Fibroblast of lung (primary cell): Measurements from ENCODE around the gene NSRP1. TPM values are rescaled to one million over a fixed set of nuclear protein-coding genes. Genes with fewer than 3 reads are reported as not detected.

Experiments
- DNase-seq, 2 donors: peaks; one replicate each; pipeline versions ENCODE4 v3.0.0 to v3.0.0-alpha.2; 2010; ENCODE audit warnings: low read depth in 2 of 2
- H2AFZ ChIP-seq: 2 replicates; pipeline ENCODE4 v1.5.1; 2012; ENCODE audit warnings: low read length, control low read depth, inconsistent platforms
- H3K27ac ChIP-seq: 2 replicates; pipeline ENCODE4 v1.5.1; 2011; ENCODE audit warnings: low read length, control low read depth; ENCODE audit not compliant: insufficient read depth
- H3K27me3 ChIP-seq: 2 replicates; pipeline ENCODE4 v1.5.1; 2011; ENCODE audit warnings: mild to moderate bottlenecking, low read length; ENCODE audit not compliant: control insufficient read depth, insufficient read depth
- H3K36me3 ChIP-seq: 2 replicates; pipeline ENCODE4 v1.5.1; 2011; ENCODE audit warnings: low read length; ENCODE audit not compliant: control insufficient read depth, insufficient read depth
- H3K4me1 ChIP-seq: 2 replicates; pipeline ENCODE4 v1.5.1; 2011; ENCODE audit warnings: low read length; ENCODE audit not compliant: control insufficient read depth, insufficient read depth; ENCODE audit errors: extremely low read depth
- H3K4me2 ChIP-seq: 2 replicates; pipeline ENCODE4 v1.5.1; 2011; ENCODE audit warnings: low read length, control low read depth; ENCODE audit not compliant: insufficient read depth; ENCODE audit errors: extremely low read depth
- H3K4me3 ChIP-seq, 4 experiments: fragments of 200-600 bp in 1 of 4; sonication (generic) in 1 of 4; replicated peaks in 1 of 4; 2 replicates each; pipeline ENCODE4 v1.5.1; 2011 to 2016; ENCODE audit warnings: low read length in 4 of 4, low read depth in 3 of 4, mild to moderate bottlenecking in 3 of 4, control low read depth in 2 of 4, inconsistent platforms in 1 of 4, mixed read lengths in 1 of 4; ENCODE audit not compliant: insufficient read depth in 1 of 4; ENCODE audit errors: control extremely low read depth in 1 of 4
- H3K79me2 ChIP-seq: 2 replicates; pipeline ENCODE4 v1.5.1; 2012; ENCODE audit warnings: mild to moderate bottlenecking, low read length, inconsistent platforms; ENCODE audit not compliant: control insufficient read depth, insufficient read depth
- H3K9ac ChIP-seq: 2 replicates; pipeline ENCODE4 v1.5.1; 2011; ENCODE audit warnings: mild to moderate bottlenecking, low read length, control low read depth; ENCODE audit not compliant: insufficient read depth
- H3K9me3 ChIP-seq: 2 replicates; pipeline ENCODE4 v1.5.1; 2012; ENCODE audit warnings: low read depth, low read length; ENCODE audit not compliant: control insufficient read depth, insufficient read depth
- H4K20me1 ChIP-seq: 2 replicates; pipeline ENCODE4 v1.5.1; 2011; ENCODE audit warnings: low read length; ENCODE audit not compliant: control insufficient read depth, insufficient read depth; ENCODE audit errors: extremely low read depth
- CTCF ChIP-seq, 2 donors: IDR thresholded peaks in 1 of 2; conservative IDR thresholded peaks in 1 of 2; 1 replicate in 1 of 2; 2 replicates in 1 of 2; pipeline ENCODE4 v1.5.1; 2011 to 2012; ENCODE audit warnings: low read length in 2 of 2, control low read depth in 1 of 2, inconsistent platforms in 1 of 2, low read depth in 1 of 2, mild to moderate bottlenecking in 1 of 2
- EZH2 ChIP-seq: IDR thresholded peaks from 2 replicates; pipeline ENCODE4 v1.5.1; 2012; ENCODE audit warnings: low read length, control low read depth, mild to moderate bottlenecking; ENCODE audit errors: missing control alignments
- polyA plus RNA-seq, 2 donors: library from polyadenylated mRNA; depleted of rRNA in 1 of 2; stranded (reverse) in 1 of 2; unstranded in 1 of 2; fragments of >200 nt; gene quantifications; 2 replicates each; pipeline ENCODE4 v1.2.1, GENCODE V29; 2011 to 2012; ENCODE audit warnings: missing spikeins in 1 of 2
- total RNA-seq: library from RNA; depleted of rRNA; stranded (reverse); fragments of >200 nt; gene quantifications from 2 replicates; pipeline ENCODE4 v1.2.1, GENCODE V29; 2014

NSRP1 gene
- total and polyA plus RNA-seq, 2 donors (not counting 1 experiment from before 2014, with no cell fraction given) = 12.7 to 19.8 TPM

GRCh38 chr17:30155389-30155788 is 38.8 kb downstream of the NSRP1 start:
- H3K4me1 ChIP-seq = no peaks in the 10 kb centered on the region
- no peak overlapping the region for H3K4me3 ChIP-seq
- H3K79me2 ChIP-seq = peaks cover 59% of the 10 kb centered on the region
- H4K20me1 ChIP-seq = no peaks in the 10 kb centered on the region
- no peak overlapping the region for H2AFZ ChIP-seq
- H3K36me3 ChIP-seq = peaks cover 2% of the 10 kb centered on the region
- TF ChIP-seq CTCF (conservative IDR thresholded peaks at IDR 0.05 in 1 of 2, IDR thresholded peaks at IDR 0.05 in 1 of 2; ENCODE audit: low read depth in 1 of 2, low read length in 2 of 2) = no peak
- TF ChIP-seq EZH2 = no peak
- H3K9ac ChIP-seq = no peak overlapping the region
- no peaks in the 10 kb centered on the region for H3K27me3 ChIP-seq
- no peak overlapping the region for H3K4me2 ChIP-seq
- no peak overlapping the region for H3K27ac ChIP-seq
- no peaks in the 10 kb centered on the region for H3K9me3 ChIP-seq
- no peak for DNase-seq

GRCh38 chr17:30158896-30159625 is 42.4 kb downstream of the NSRP1 start:
- H3K9me3 ChIP-seq = no peaks in the 10 kb centered on the region
- no peak overlapping the region for H3K9ac ChIP-seq
- no peak overlapping the region for H3K4me3 ChIP-seq
- no peak for DNase-seq
- no peaks in the 10 kb centered on the region for H3K4me1 ChIP-seq
- no peak overlapping the region for H2AFZ ChIP-seq
- H3K4me2 ChIP-seq = no peak overlapping the region
- H3K27me3 ChIP-seq = no peaks in the 10 kb centered on the region
- no peak overlapping the region for H3K27ac ChIP-seq
- H3K79me2 ChIP-seq = peaks cover 63% of the 10 kb centered on the region
- no peaks in the 10 kb centered on the region for H4K20me1 ChIP-seq
- TF ChIP-seq EZH2 = no peak
- TF ChIP-seq CTCF (conservative IDR thresholded peaks at IDR 0.05 in 1 of 2, IDR thresholded peaks at IDR 0.05 in 1 of 2; ENCODE audit: low read depth in 1 of 2, low read length in 2 of 2) = no peak
- peaks cover 2% of the 10 kb centered on the region for H3K36me3 ChIP-seq

GRCh38 chr17:30160419-30161172 is 44.0 kb downstream of the NSRP1 start:
- peaks cover 62% of the 10 kb centered on the region for H3K79me2 ChIP-seq
- no peak overlapping the region for H3K4me3 ChIP-seq
- H3K27me3 ChIP-seq = no peaks in the 10 kb centered on the region
- H3K4me1 ChIP-seq = no peaks in the 10 kb centered on the region
- no peak overlapping the region for H3K4me2 ChIP-seq
- no peaks in the 10 kb centered on the region for H4K20me1 ChIP-seq
- H3K36me3 ChIP-seq = peaks cover 2% of the 10 kb centered on the region
- H3K9me3 ChIP-seq = no peaks in the 10 kb centered on the region
- no peak overlapping the region for H2AFZ ChIP-seq
- no peak overlapping the region for H3K27ac ChIP-seq
- TF ChIP-seq CTCF (conservative IDR thresholded peaks at IDR 0.05 in 1 of 2, IDR thresholded peaks at IDR 0.05 in 1 of 2; ENCODE audit: low read depth in 1 of 2, low read length in 2 of 2) (no peak), EZH2 (no peak)
- DNase-seq = no peak
- H3K9ac ChIP-seq = no peak overlapping the region
